Astrocyte of the cerebellum (primary cell): ENCODE results near the gene RNF220.
A peak's percentile ranks its signal among the peaks of the same experiment; 100 is the strongest.

Source experiments
- DNase-seq: peaks from one replicate; pipeline ENCODE4 v3.0.0-alpha.2; 2011; ENCODE audit warnings: low read depth
- H3K4me3 ChIP-seq: 2 replicates; pipeline ENCODE4 v1.5.1; 2011; ENCODE audit warnings: mild to moderate bottlenecking, low read depth, low read length, moderate library complexity
- CTCF ChIP-seq: IDR thresholded peaks from 2 replicates; pipeline ENCODE4 v1.5.1; 2012; ENCODE audit warnings: low read length, low read depth, moderate library complexity, mild to moderate bottlenecking; ENCODE audit errors: missing control alignments
- in situ Hi-C: cut with HindIII; loops from 2 replicates; pipeline ENCODE4 v1.10.0; 2017; ENCODE audit warnings: low sequenced_read_pairs

The RNF220 gene

GRCh38 chr1:44594871-44595735 is 190.0 kb downstream of the RNF220 start:
- H3K4me3 ChIP-seq, result no peak overlapping the region
- in situ Hi-C loops, result no loop called here
- no peak for DNase-seq
- peak; percentile 94 for TF ChIP-seq CTCF

DNA sequence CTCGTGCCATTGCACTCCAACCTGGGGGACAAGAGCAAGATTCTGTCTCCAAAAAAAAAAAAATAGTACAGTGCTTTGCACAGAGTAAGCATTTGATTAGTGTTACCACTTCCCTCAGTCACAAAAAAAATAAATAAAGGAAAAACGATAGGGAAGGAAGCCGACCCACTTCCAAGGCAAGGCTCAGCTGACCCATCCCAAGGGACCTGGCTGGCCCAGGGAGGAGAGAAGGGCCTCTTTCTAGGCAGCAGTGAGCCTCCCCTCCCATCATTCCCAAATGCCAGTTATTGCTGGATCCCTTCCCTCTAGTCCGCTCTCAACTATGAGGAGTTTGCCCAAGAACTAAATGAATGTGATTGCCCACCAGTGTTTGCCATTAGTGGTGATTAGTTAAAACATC is 191.5 kb downstream of the RNF220 start:
- TF ChIP-seq CTCF, result no peak
- in situ Hi-C loops, result no loop called here
- no peak for DNase-seq
- H3K4me3 ChIP-seq, result no peak overlapping the region

DNA sequence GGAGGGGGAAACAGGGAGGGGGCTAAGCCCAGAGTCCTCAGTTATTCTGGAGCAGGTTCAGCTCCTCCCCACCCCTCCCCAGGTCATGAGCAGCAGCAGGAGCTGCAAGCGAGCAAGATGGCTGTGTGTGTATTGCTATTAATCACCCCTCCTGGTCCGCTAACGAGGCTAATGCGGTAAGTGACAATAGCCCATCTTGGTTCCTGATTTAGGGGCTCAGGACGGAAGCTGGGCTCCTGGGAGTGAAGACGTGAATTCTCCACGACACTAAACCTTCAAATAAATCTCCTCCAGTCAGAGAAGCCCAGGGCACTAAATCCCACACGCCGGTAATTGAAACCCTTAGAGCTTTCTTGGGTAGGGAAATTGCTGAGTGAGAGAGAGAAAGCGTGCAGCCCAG is 193.1 kb downstream of the RNF220 start:
- in situ Hi-C loops, result no loop called here
- DNase-seq, result no peak
- TF ChIP-seq CTCF, result no peak
- no peak overlapping the region for H3K4me3 ChIP-seq

- in situ Hi-C loops, result no loop called here
- TF ChIP-seq CTCF, result no peak
- no peak for DNase-seq
- no peak overlapping the region for H3K4me3 ChIP-seq
These were observed 197.9 kb downstream of the RNF220 start for GRCh38 chr1:44602634-44603628.

DNA sequence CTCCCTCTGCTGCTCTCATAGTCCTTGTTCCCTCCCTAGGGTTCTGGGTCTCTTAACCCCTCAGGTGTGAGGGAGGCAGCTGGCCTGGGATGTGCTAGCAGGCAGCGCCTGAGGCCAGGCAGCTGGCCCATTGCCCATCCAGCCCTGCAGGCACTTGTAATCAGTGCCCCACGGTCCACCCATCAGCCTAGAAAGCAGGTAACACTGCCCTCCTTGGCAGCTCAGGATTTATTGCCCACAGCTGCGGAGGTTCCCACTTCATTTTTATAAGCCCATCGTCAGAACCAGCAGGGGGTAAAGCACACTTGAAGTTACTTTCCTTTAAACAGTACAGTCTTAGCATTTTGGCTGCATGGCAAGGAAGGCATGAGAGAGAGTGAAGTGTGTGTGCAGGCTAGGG is 198.7 kb downstream of the RNF220 start:
- no peak overlapping the region for H3K4me3 ChIP-seq
- in situ Hi-C loops, result no loop called here
- no peak for DNase-seq

More for the DNA sequence above, 198.7 kb downstream of the RNF220 start:
- TF ChIP-seq CTCF, result no peak
